Measurements from ENCODE around the gene ALPI.

The ALPI gene

GRCh38 chr2:232459419-232460035 is 3.6 kb downstream of the ALPI start:
- no peaks in the 10 kb centered on the region for H3K4me1 ChIP-seq
- H3K36me3 ChIP-seq = no peaks in the 10 kb centered on the region
- H3K4me3 ChIP-seq = no peak overlapping the region
- no peaks in the 10 kb centered on the region for H4K20me1 ChIP-seq
- no peak for TF ChIP-seq Cebpa-rat (IDR thresholded peaks at IDR 0.05)
- H3K27ac ChIP-seq = no peak overlapping the region
- no peaks in the 10 kb centered on the region for H3K27me3 ChIP-seq
- no peaks in the 10 kb centered on the region for H3K9me3 ChIP-seq
- H3K4me2 ChIP-seq = no peak overlapping the region
- no peak overlapping the region for H3K9ac ChIP-seq

DNA sequence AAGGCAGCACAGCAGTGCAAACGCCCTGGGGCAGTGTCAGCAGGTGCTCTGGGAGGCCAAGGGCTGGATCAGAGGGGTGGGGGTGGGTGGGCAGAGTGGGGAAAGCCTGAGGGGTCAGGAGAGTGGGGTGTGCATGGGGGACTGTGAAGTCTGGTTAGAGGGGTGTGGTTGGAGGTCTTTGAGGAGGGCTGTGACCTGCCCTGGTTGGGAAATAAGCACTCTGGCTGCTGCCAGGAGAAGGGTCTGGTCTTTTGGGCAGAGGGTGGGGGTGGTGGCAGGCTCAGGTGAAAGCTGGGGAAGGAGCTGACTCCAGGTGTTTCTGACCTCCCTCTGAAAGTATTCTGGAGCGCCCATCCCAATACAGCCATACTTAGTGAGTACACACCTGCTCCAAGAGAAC is 4.2 kb downstream of the ALPI start:
- no peaks in the 10 kb centered on the region for H3K36me3 ChIP-seq
- H3K9me3 ChIP-seq = no peaks in the 10 kb centered on the region
- H4K20me1 ChIP-seq = no peaks in the 10 kb centered on the region
- H3K9ac ChIP-seq = no peak overlapping the region
- no peak overlapping the region for H3K4me3 ChIP-seq
- H3K4me2 ChIP-seq = no peak overlapping the region
- no peaks in the 10 kb centered on the region for H3K27me3 ChIP-seq
- no peak overlapping the region for H3K27ac ChIP-seq
- no peaks in the 10 kb centered on the region for H3K4me1 ChIP-seq
- TF ChIP-seq Cebpa-rat (IDR thresholded peaks at IDR 0.05) = no peak

GRCh38 chr2:232463701-232464543 is 8.0 kb downstream of the ALPI start:
- no peak overlapping the region for H3K27ac ChIP-seq
- peaks cover 4% of the 10 kb centered on the region; the same call in 1 of the 2 replicates for H3K4me1 ChIP-seq
- no peak overlapping the region for H3K4me3 ChIP-seq
- H3K9ac ChIP-seq = no peak overlapping the region
- no peak overlapping the region for H3K4me2 ChIP-seq
- H3K36me3 ChIP-seq = no peaks in the 10 kb centered on the region
- H4K20me1 ChIP-seq = no peaks in the 10 kb centered on the region
- H3K27me3 ChIP-seq = no peaks in the 10 kb centered on the region
- no peaks in the 10 kb centered on the region for H3K9me3 ChIP-seq
- TF ChIP-seq Cebpa-rat (IDR thresholded peaks at IDR 0.05) = no peak

GRCh38 chr2:232464544-232464885 is 8.6 kb downstream of the ALPI start:
- H3K36me3 ChIP-seq = no peaks in the 10 kb centered on the region
- H3K9me3 ChIP-seq = no peaks in the 10 kb centered on the region
- H3K4me1 ChIP-seq = peaks cover 4% of the 10 kb centered on the region; the same call in 1 of the 2 replicates
- TF ChIP-seq Cebpa-rat (IDR thresholded peaks at IDR 0.05) = no peak
- no peak overlapping the region for H3K27ac ChIP-seq
- no peak overlapping the region for H3K9ac ChIP-seq
- H4K20me1 ChIP-seq = no peaks in the 10 kb centered on the region
- H3K4me3 ChIP-seq = no peak overlapping the region
- H3K27me3 ChIP-seq = no peaks in the 10 kb centered on the region
- no peak overlapping the region for H3K4me2 ChIP-seq

GRCh38 chr2:232465061-232465460 is 9.1 kb downstream of the ALPI start:
- H3K4me3 ChIP-seq = no peak overlapping the region
- H3K4me1 ChIP-seq = peaks cover 4% of the 10 kb centered on the region; the same call in 1 of the 2 replicates
- H3K9ac ChIP-seq = no peak overlapping the region
- no peak overlapping the region for H3K27ac ChIP-seq
- H3K36me3 ChIP-seq = no peaks in the 10 kb centered on the region
- H3K4me2 ChIP-seq = no peak overlapping the region
- no peaks in the 10 kb centered on the region for H3K27me3 ChIP-seq
- H4K20me1 ChIP-seq = no peaks in the 10 kb centered on the region
- H3K9me3 ChIP-seq = no peaks in the 10 kb centered on the region
- TF ChIP-seq Cebpa-rat (IDR thresholded peaks at IDR 0.05) = no peak

GRCh38 chr2:232466221-232466620 is 10.3 kb downstream of the ALPI start:
- no peak overlapping the region for H3K27ac ChIP-seq
- H3K36me3 ChIP-seq = no peaks in the 10 kb centered on the region
- H3K27me3 ChIP-seq = no peaks in the 10 kb centered on the region
- H3K9me3 ChIP-seq = no peaks in the 10 kb centered on the region
- H3K4me2 ChIP-seq = no peak overlapping the region
- no peak overlapping the region for H3K4me3 ChIP-seq
- no peak overlapping the region for H3K9ac ChIP-seq
- H3K4me1 ChIP-seq = peaks cover 4% of the 10 kb centered on the region; the same call in 1 of the 2 replicates
- no peak for TF ChIP-seq Cebpa-rat (IDR thresholded peaks at IDR 0.05)
- H4K20me1 ChIP-seq = no peaks in the 10 kb centered on the region

DNA sequence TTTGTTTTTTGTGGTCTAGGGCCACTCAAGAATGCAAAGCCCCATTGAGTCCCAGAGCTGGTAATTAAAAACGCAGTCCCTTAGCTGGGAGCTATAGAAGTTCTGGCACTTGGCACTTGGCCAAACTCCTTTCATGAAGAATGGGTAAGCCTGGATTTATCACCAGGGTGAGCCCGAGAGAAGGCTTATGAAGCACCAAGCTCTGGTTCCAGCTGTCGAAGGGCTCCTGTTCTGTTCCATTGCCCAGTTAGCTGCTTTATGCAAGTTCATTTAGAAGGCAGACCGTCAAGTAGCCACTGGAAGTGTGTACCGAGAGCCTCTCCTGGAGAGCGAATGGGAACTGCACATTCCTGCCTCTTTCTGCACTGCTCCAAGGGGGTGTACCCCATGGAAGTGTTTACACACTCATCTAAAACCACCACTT is 17.5 kb downstream of the ALPI start:
- TF ChIP-seq Cebpa-rat (IDR thresholded peaks at IDR 0.05) = no peak
- H3K36me3 ChIP-seq = no peaks in the 10 kb centered on the region

GRCh38 chr2:232476045-232476444 is 20.1 kb downstream of the ALPI start:
- no peak for TF ChIP-seq Cebpa-rat (IDR thresholded peaks at IDR 0.05)
- H3K4me1 ChIP-seq = no peaks in the 10 kb centered on the region
- no peaks in the 10 kb centered on the region for H4K20me1 ChIP-seq
- H3K27ac ChIP-seq = no peak overlapping the region
- no peak overlapping the region for H3K4me2 ChIP-seq
- H3K27me3 ChIP-seq = no peaks in the 10 kb centered on the region
- no peak overlapping the region for H3K9ac ChIP-seq
- H3K9me3 ChIP-seq = 0 out of 2 replicates have a peak, but pooled peaks cover 9% of the 10 kb centered on the region
- H3K36me3 ChIP-seq = no peaks in the 10 kb centered on the region
- no peak overlapping the region for H3K4me3 ChIP-seq

More for the DNA sequence above, 17.5 kb downstream of the ALPI start:
- Histone ChIP-seq H3K27me3 (no peaks in the 10 kb centered on the region), H4K20me1 (no peaks in the 10 kb centered on the region), H3K4me1 (no peaks in the 10 kb centered on the region), H3K9me3 (0 out of 2 replicates have a peak, but pooled peaks cover 9% of the 10 kb centered on the region), H3K9ac (no peak overlapping the region), H3K4me2 (no peak overlapping the region), H3K4me3 (no peak overlapping the region), H3K27ac (no peak overlapping the region)

GRCh38 chr2:232476791-232477190 is 20.8 kb downstream of the ALPI start:
- Histone ChIP-seq H4K20me1 (no peaks in the 10 kb centered on the region), H3K36me3 (no peaks in the 10 kb centered on the region), H3K27me3 (no peaks in the 10 kb centered on the region), H3K27ac (no peak overlapping the region), H3K4me3 (no peak overlapping the region), H3K4me1 (no peaks in the 10 kb centered on the region), H3K9ac (no peak overlapping the region), H3K4me2 (no peak overlapping the region), H3K9me3 (0 out of 2 replicates have a peak, but pooled peaks cover 9% of the 10 kb centered on the region)
- no peak for TF ChIP-seq Cebpa-rat (IDR thresholded peaks at IDR 0.05)
